ENCODE results near the gene DENND5B. TPM values are rescaled to one million over a fixed set of nuclear protein-coding genes. Genes with fewer than 3 reads are reported as not detected.

Gene DENND5B
- 44.0 TPM for total RNA-seq

DNA sequence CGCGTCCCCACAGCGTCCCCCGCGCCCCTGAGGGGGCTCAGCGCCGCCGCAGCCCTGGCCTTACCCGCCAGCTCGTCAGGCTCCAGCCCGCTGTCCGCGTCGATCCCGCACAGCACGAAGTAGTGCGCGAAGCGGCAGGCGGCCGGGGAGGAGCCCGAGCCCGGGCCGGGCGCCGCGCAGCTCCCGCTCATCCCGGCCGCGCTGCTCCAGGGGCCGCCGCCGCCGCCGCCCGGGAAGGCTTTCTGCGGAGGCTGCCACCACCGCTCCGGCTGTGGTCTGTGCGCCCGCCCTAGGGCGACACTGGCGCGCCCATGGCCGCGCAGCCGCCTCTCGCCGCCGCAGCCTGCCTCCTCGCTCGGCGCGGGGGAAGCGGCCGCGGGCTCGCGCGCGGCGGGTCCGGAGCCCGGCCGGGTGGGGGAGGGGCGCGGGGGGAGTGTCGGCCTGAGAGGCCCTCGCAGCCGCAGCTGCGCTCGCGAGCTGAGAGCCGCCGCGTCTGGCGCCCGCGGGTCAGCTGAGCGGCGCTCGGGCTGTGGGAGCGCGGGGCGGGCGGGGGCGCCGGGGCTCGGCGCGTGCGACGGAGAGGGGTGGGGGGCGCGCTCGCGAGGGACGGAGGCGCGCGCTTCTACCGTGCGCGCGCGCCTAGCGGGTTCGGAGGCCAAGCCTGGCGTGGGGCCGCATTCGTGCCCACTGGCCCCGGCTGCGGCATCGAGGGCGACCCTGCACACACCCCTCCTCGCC is at the start of gene DENND5B:
Gene DENND5B, minus strand, starts transcription at position 495 of the 738 bp plus-strand sequence. Its CDS starts 304 bp downstream, at position 191.

Small RNA genes lying within 50 kb of the gene (small RNA-seq; reads per million reads assigned to genes)
- gene RF00019 (ENCODE audit: low replicate concordance), result not detected
- gene RF00026 (ENCODE audit: low replicate concordance), result not detected
- gene RNU5F-4P (ENCODE audit: low replicate concordance), result 0.39 reads per million, percentile 50 among the genes with 10 or more reads in this experiment
- not detected for gene RNU6-618P (ENCODE audit: low replicate concordance)
- gene RPL31P50 (ENCODE audit: low replicate concordance), result not detected

Other genes with a start within 250 kb of the DENND5B start
- 4.7 TPM for gene ETFBKMT, start 68.6 kb upstream of the DENND5B start, total RNA-seq
- gene AMN1, start 137.9 kb upstream of the DENND5B start, total RNA-seq, result 21.3 TPM